IMR-90 (cell line): ENCODE results near the gene UPF1. TPM values are rescaled to one million over a fixed set of nuclear protein-coding genes. Genes with fewer than 3 reads are reported as not detected.

Experiments
- ATAC-seq: fragments of 200-7000 bp; cut with Tn5 transposase; 2 replicates; pipeline ENCODE4 v1.9.1; 2020; ENCODE audit warnings: low read depth, mild to moderate bottlenecking, moderate library complexity
- BruUV-seq: library from RNA; stranded (reverse); fragments of 400-500 nt; replicated peaks from 2 replicates; lab custom pipeline; 2021; lab: Mats Ljungman, UMichigan
- CTCF ChIA-PET: fragments of 300-600 bp; formaldehyde crosslinking; extraction: SDS; loops from one replicate; lab custom pipeline; 2021; ENCODE audit warnings: antibody characterized with exemption; lab: Yijun Ruan, JAX
- POLR2A ChIA-PET: fragments of 300-600 bp; sonication (Branson Sonifier 250); formaldehyde crosslinking; loops from one replicate; lab custom pipeline; 2022; ENCODE audit warnings: antibody characterized with exemption; ENCODE audit not compliant: unreplicated experiment; lab: Charles Lee
- DNase-seq: peaks from one replicate; pipeline ENCODE4 v3.0.0; 2013
- H2AFZ ChIP-seq: replicated peaks from 2 replicates; pipeline ENCODE3; 2013; ENCODE audit warnings: low read length, mild to moderate bottlenecking; ENCODE audit not compliant: poor library complexity
- H2AK5ac ChIP-seq: 2 replicates; pipeline ENCODE4 v1.6.1; 2013; ENCODE audit warnings: low read depth, low read length, inconsistent platforms
- H2AK9ac ChIP-seq: replicated peaks from 2 replicates; pipeline ENCODE3; 2013; ENCODE audit warnings: mild to moderate bottlenecking, low read depth, low read length, moderate library complexity; ENCODE audit not compliant: poor library complexity
- H2BK120ac ChIP-seq: 2 replicates; pipeline ENCODE4 v1.6.1; 2013; ENCODE audit warnings: low read depth, low read length, inconsistent platforms
- H2BK15ac ChIP-seq: 3 replicates; pipeline ENCODE4 v1.6.1; 2013; ENCODE audit warnings: low read depth, low read length, inconsistent platforms
- H2BK20ac ChIP-seq: 2 replicates; pipeline ENCODE4 v1.6.1; 2013; ENCODE audit warnings: low read depth, mild to moderate bottlenecking, inconsistent platforms, low read length, moderate library complexity
- H2BK5ac ChIP-seq: 2 replicates; pipeline ENCODE4 v1.6.1; 2013; ENCODE audit warnings: mild to moderate bottlenecking, low read depth, low read length, inconsistent platforms; ENCODE audit not compliant: poor library complexity, severe bottlenecking
- H3K14ac ChIP-seq: replicated peaks from 2 replicates; pipeline ENCODE4 v1.6.1; 2013; ENCODE audit warnings: low read depth, low read length, inconsistent platforms
- H3K18ac ChIP-seq: 2 replicates; pipeline ENCODE4 v1.6.1; 2013; ENCODE audit warnings: low read depth, low read length, control low read depth
- H3K23ac ChIP-seq: 2 replicates; pipeline ENCODE4 v1.6.1; 2013; ENCODE audit warnings: low read depth, low read length, inconsistent platforms
- H3K27ac ChIP-seq: 2 replicates; pipeline ENCODE4 v1.5.1; 2013; ENCODE audit warnings: mild to moderate bottlenecking, control low read depth, low read length; ENCODE audit not compliant: insufficient read depth
- H3K27me3 ChIP-seq: 2 replicates; pipeline ENCODE4 v1.6.1; 2013; ENCODE audit warnings: low read length; ENCODE audit not compliant: control insufficient read depth, insufficient read depth
- H3K36me3 ChIP-seq: 2 replicates; pipeline ENCODE4 v1.6.1; 2013; ENCODE audit warnings: low read length, mixed read lengths; ENCODE audit not compliant: control insufficient read depth, insufficient read depth
- H3K4ac ChIP-seq: 2 replicates; pipeline ENCODE4 v1.6.1; 2013; ENCODE audit warnings: low read depth, low read length, inconsistent platforms
- H3K4me1 ChIP-seq: 2 replicates; pipeline ENCODE4 v1.6.1; 2013; ENCODE audit warnings: low read length, mixed read lengths; ENCODE audit not compliant: control insufficient read depth, insufficient read depth
- H3K4me2 ChIP-seq: 2 replicates; pipeline ENCODE4 v1.6.1; 2013; ENCODE audit warnings: low read depth, mild to moderate bottlenecking, control low read depth, low read length, moderate library complexity
- H3K4me3 ChIP-seq: 2 replicates; pipeline ENCODE4 v1.5.1; 2013; ENCODE audit warnings: low read depth, mild to moderate bottlenecking, control low read depth, low read length, moderate library complexity; ENCODE audit not compliant: insufficient read depth
- H3K56ac ChIP-seq: 2 replicates; pipeline ENCODE4 v1.6.1; 2013; ENCODE audit warnings: low read length, inconsistent platforms; ENCODE audit not compliant: insufficient read depth; ENCODE audit errors: extremely low read depth
- H3K79me1 ChIP-seq, 2 experiments: 2 replicates each; pipeline ENCODE4 v1.6.1; 2013; ENCODE audit warnings: low read length in 2 of 2, inconsistent platforms in 1 of 2, low read depth in 1 of 2
- H3K9ac ChIP-seq: 2 replicates; pipeline ENCODE4 v1.6.1; 2013; ENCODE audit warnings: low read depth, low read length, control low read depth
- H3K9me1 ChIP-seq: 2 replicates; pipeline ENCODE4 v1.6.1; 2013; ENCODE audit warnings: low read length, inconsistent platforms; ENCODE audit not compliant: insufficient read depth
- H3K9me3 ChIP-seq: 2 replicates; pipeline ENCODE4 v1.6.1; 2013; ENCODE audit warnings: low read length; ENCODE audit not compliant: control insufficient read depth, insufficient read depth
- H4K20me1 ChIP-seq: 2 replicates; pipeline ENCODE4 v1.6.1; 2013; ENCODE audit warnings: low read length, inconsistent platforms; ENCODE audit not compliant: insufficient read depth
- H4K5ac ChIP-seq: 2 replicates; pipeline ENCODE4 v1.6.1; 2013; ENCODE audit warnings: mild to moderate bottlenecking, low read depth, low read length, control low read depth
- H4K8ac ChIP-seq, 2 experiments: 2 replicates each; pipeline ENCODE4 v1.6.1; 2013; ENCODE audit warnings: low read depth in 2 of 2, low read length in 2 of 2, control low read depth in 1 of 2, inconsistent platforms in 1 of 2
- H4K91ac ChIP-seq: 2 replicates; pipeline ENCODE4 v1.6.1; 2013; ENCODE audit warnings: low read depth, low read length, inconsistent platforms; ENCODE audit not compliant: insufficient read depth
- FOS ChIP-seq: fragments of 150-350 bp; IDR thresholded peaks from 2 replicates; pipeline ENCODE4 v1.6.1; 2016; ENCODE audit warnings: low read depth, low read length
- NFE2L2 ChIP-seq: fragments of 150-350 bp; IDR thresholded peaks from 2 replicates; pipeline ENCODE4 v1.6.1; 2016; ENCODE audit warnings: low read depth, mild to moderate bottlenecking, low read length
- POLR2A ChIP-seq: IDR thresholded peaks from 2 replicates; pipeline ENCODE4 v1.6.1; 2012; ENCODE audit warnings: mild to moderate bottlenecking, low read depth, low read length
- RAD21 ChIP-seq: IDR thresholded peaks from 2 replicates; pipeline ENCODE4 v1.6.1; 2012; ENCODE audit warnings: low read length, improper control_type of control experiment
- WGBS, 2 experiments: methylation state at CpG; one replicate each; pipeline versions ENCODE4 v1.1.5 to v1.1.7; 2013; ENCODE audit warnings: missing lambda C conversion rate in 2 of 2; ENCODE audit not compliant: insufficient read length in 1 of 2; ENCODE audit errors: extremely low coverage in 2 of 2; 5-methylcytosine and 5-hydroxymethylcytosine counted together
- dilution Hi-C: fragments of 300-500 bp; cut with HindIII; formaldehyde crosslinking; loops from one replicate; pipeline ENCODE4 v1.14.3; 2018; ENCODE audit warnings: low sequenced_read_pairs; ENCODE audit not compliant: unreplicated experiment
- in situ Hi-C: fragments of 300-500 bp; cut with MboI; formaldehyde crosslinking; loops from 3 replicates; pipeline ENCODE4 v1.14.3; 2019; ENCODE audit warnings: low sequenced_read_pairs, inconsistent platforms, mixed read lengths
- intact Hi-C: fragments of 100-400 bp; cut with micrococcal nuclease; formaldehyde crosslinking; loops from 2 replicates; pipeline ENCODE4 v1.10.0; 2022
- polyA plus RNA-seq, 3 experiments: library from polyadenylated mRNA; depleted of rRNA; stranded (reverse); fragments of >200 nt; gene quantifications; 2 replicates each; pipeline ENCODE4 v1.2.3, GENCODE V29; 2012; ENCODE audit warnings: low replicate concordance in 1 of 3
- total RNA-seq: library from RNA; depleted of rRNA; stranded (reverse); fragments of >200 nt; gene quantifications from 2 replicates; pipeline ENCODE4 v1.2.3, GENCODE V29; 2012

The UPF1 gene
- total and polyA plus RNA-seq, 2 of the 4 experiments (the other 2 are of a cell fraction) = 31.2 to 50.3 TPM

GRCh38 chr19:18793144-18794028 is 38.4 kb upstream of the UPF1 start:
- Histone ChIP-seq H2BK120ac (no peak overlapping the region), H3K9me1 (no peaks in the 10 kb centered on the region)
- POLR2A ChIA-PET = no interaction called here

More at GRCh38 chr19:18793144-18794028, 38.4 kb upstream of the UPF1 start:
- Histone ChIP-seq H3K4me3 (no peak overlapping the region), H3K27ac (no peak overlapping the region), H4K91ac (no peak overlapping the region), H3K9ac (no peak overlapping the region), H3K4ac (no peak overlapping the region), H2AK5ac (no peak overlapping the region), H3K23ac (no peak overlapping the region), H4K20me1 (peaks cover 4% of the 10 kb centered on the region; the same call in 1 of the 2 replicates), H3K18ac (no peak overlapping the region), H3K27me3 (peaks cover 69% of the 10 kb centered on the region), H2AK9ac (no peak overlapping the region), H2BK5ac (no peak overlapping the region), H2BK20ac (no peak overlapping the region), H2BK15ac (no peak overlapping the region), H4K8ac (no peak overlapping the region), H3K56ac (no peak overlapping the region), H3K4me2 (no peak overlapping the region), H3K14ac (no peak overlapping the region), H2AFZ (no peak overlapping the region), H3K36me3 (no peaks in the 10 kb centered on the region), H3K4me1 (peaks cover 2% of the 10 kb centered on the region; the same call in 1 of the 2 replicates), H3K9me3 (no peaks in the 10 kb centered on the region), H4K5ac (no peak overlapping the region), H3K79me1 (no peaks in the 10 kb centered on the region)
- CTCF ChIA-PET = no interaction called here
- no peak for TF ChIP-seq FOS
- TF ChIP-seq NFE2L2 = no peak
- TF ChIP-seq POLR2A = no peak
- TF ChIP-seq RAD21 = no peak
- WGBS, 2 experiments = 80% methylated on average over 10 of the region's 13 CpGs; no CpG with 5 or more reads in 1 of the 2 experiments
- dilution Hi-C loops = no loop called here
- intact Hi-C loops = no loop called here
- in situ Hi-C loops = no loop called here
- ATAC-seq (no peak), DNase-seq (no peak)
- BruUV-seq = no TSS peak
